Uterus (tissue), 4 donors: Measurements from ENCODE around the gene TDRD3. TPM values are rescaled to one million over a fixed set of nuclear protein-coding genes. Genes with fewer than 3 reads are reported as not detected.

Source experiments
- DNase-seq, 2 donors: peaks; one replicate each; pipeline ENCODE4 v3.0.0-alpha.2; 2019 to 2020
- H3K27ac ChIP-seq, 2 donors: fragments of 200-600 bp; sonication (generic); 1 replicate in 1 of 2; 2 replicates in 1 of 2; pipeline ENCODE4 v1.5.1; 2016 to 2018
- H3K27me3 ChIP-seq, 2 donors: fragments of 200-600 bp; sonication (generic); one replicate each; pipeline ENCODE4 v1.5.1; 2018 to 2019; ENCODE audit warnings: control low read depth in 1 of 2
- H3K36me3 ChIP-seq, 2 donors: fragments of 200-600 bp; sonication (generic); one replicate each; pipeline ENCODE4 v1.5.1; 2019; ENCODE audit warnings: control low read depth in 1 of 2
- H3K4me1 ChIP-seq, 2 donors: fragments of 200-600 bp; sonication (generic); one replicate each; pipeline ENCODE4 v1.5.1; 2018 to 2019; ENCODE audit warnings: control low read depth in 1 of 2
- H3K4me3 ChIP-seq, 2 donors: fragments of 200-600 bp; sonication (generic); 1 replicate in 1 of 2; 2 replicates in 1 of 2; pipeline ENCODE4 v1.5.1; 2018 to 2019; ENCODE audit warnings: mild to moderate bottlenecking in 1 of 2
- H3K9me3 ChIP-seq, 2 donors: fragments of 200-600 bp; sonication (generic); one replicate each; pipeline ENCODE4 v1.5.1; 2019; ENCODE audit warnings: control low read depth in 1 of 2
- CTCF ChIP-seq, 4 experiments: fragments of 200-600 bp in 2 of 4; fragments of 450-650 bp in 2 of 4; sonication (generic) in 2 of 4; IDR thresholded peaks; one replicate each; pipeline ENCODE4 v1.5.1; 2016 to 2019; ENCODE audit warnings: antibody characterized with exemption in 4 of 4, mild to moderate bottlenecking in 2 of 4, moderate library complexity in 1 of 4
- POLR2A ChIP-seq, 2 donors: fragments of 450-650 bp; IDR thresholded peaks; one replicate each; pipeline ENCODE4 v1.6.1; 2016; ENCODE audit warnings: antibody characterized with exemption in 2 of 2, mild to moderate bottlenecking in 1 of 2, moderate library complexity in 1 of 2
- intact Hi-C: fragments of 100-400 bp; cut with DNase I; formaldehyde crosslinking; loops from one replicate; pipeline ENCODE4 v1.15.1; 2023; ENCODE audit warnings: low total_unique reads
- total RNA-seq, 4 donors: library from RNA; depleted of rRNA in 3 of 4; stranded (reverse); fragments of >200 nt in 3 of 4; gene quantifications; one replicate each; pipeline versions ENCODE4 v1.1.0 to v1.2.4, GENCODE V29; 2014 to 2023
- donor health status: DM: yes; HTN: yes; CAD: no.

TDRD3 gene
- total RNA-seq, 4 donors from 2014 or later: 18.2 to 76.8 (median 48.4) TPM

- Histone ChIP-seq H3K27me3 (no peaks in the 10 kb centered on the region), H3K9me3 (no peaks in the 10 kb centered on the region), H3K27ac (no peak overlapping the region), H3K4me3 (no peak overlapping the region), H3K4me1 (no peaks in the 10 kb centered on the region), H3K36me3 (no peaks in the 10 kb centered on the region)
- no peak for TF ChIP-seq POLR2A (IDR thresholded peaks at IDR 0.05)
- no peak for TF ChIP-seq CTCF (IDR thresholded peaks at IDR 0.05)
- no peak for DNase-seq
- intact Hi-C loops: no loop called here
Measured at GRCh38 chr13:60613080-60613479, 216.1 kb downstream of the TDRD3 start.

GRCh38 chr13:60617991-60618733, 221.1 kb downstream of the TDRD3 start:
- Histone ChIP-seq H3K27ac (no peak overlapping the region), H3K9me3 (no peaks in the 10 kb centered on the region), H3K36me3 (no peaks in the 10 kb centered on the region), H3K4me3 (no peak overlapping the region), H3K4me1 (no peaks in the 10 kb centered on the region), H3K27me3 (no peaks in the 10 kb centered on the region)
- TF ChIP-seq CTCF (IDR thresholded peaks at IDR 0.05) (peak in 1 of 4 experiments; percentile 10), POLR2A (IDR thresholded peaks at IDR 0.05) (no peak)
- DNase-seq: no peak
- intact Hi-C loops: no loop called here

GRCh38 chr13:60619461-60619860, 222.4 kb downstream of the TDRD3 start:
- H3K4me3 ChIP-seq: no peak overlapping the region
- H3K36me3 ChIP-seq: no peaks in the 10 kb centered on the region
- H3K27ac ChIP-seq: no peak overlapping the region
- intact Hi-C loops: no loop called here
- no peak for DNase-seq
- TF ChIP-seq POLR2A (IDR thresholded peaks at IDR 0.05) (no peak), CTCF (IDR thresholded peaks at IDR 0.05) (no peak)
- H3K27me3 ChIP-seq: no peaks in the 10 kb centered on the region
- no peaks in the 10 kb centered on the region for H3K4me1 ChIP-seq
- H3K9me3 ChIP-seq: no peaks in the 10 kb centered on the region

- no peak for DNase-seq
- no peaks in the 10 kb centered on the region for H3K9me3 ChIP-seq
- H3K27me3 ChIP-seq: no peaks in the 10 kb centered on the region
- no peak overlapping the region for H3K4me3 ChIP-seq
- intact Hi-C loops: no loop called here
- no peaks in the 10 kb centered on the region for H3K4me1 ChIP-seq
- no peaks in the 10 kb centered on the region for H3K36me3 ChIP-seq
- H3K27ac ChIP-seq: no peak overlapping the region
- TF ChIP-seq CTCF (IDR thresholded peaks at IDR 0.05) (no peak), POLR2A (IDR thresholded peaks at IDR 0.05) (no peak)
Measured at GRCh38 chr13:60620611-60621395, 223.8 kb downstream of the TDRD3 start.

GRCh38 chr13:60623151-60623550, 226.1 kb downstream of the TDRD3 start:
- no peaks in the 10 kb centered on the region for H3K4me1 ChIP-seq
- intact Hi-C loops: no loop called here
- H3K4me3 ChIP-seq: no peak overlapping the region
- no peak for TF ChIP-seq CTCF (IDR thresholded peaks at IDR 0.05)
- H3K9me3 ChIP-seq: no peaks in the 10 kb centered on the region
- DNase-seq: no peak
- no peaks in the 10 kb centered on the region for H3K36me3 ChIP-seq
- H3K27me3 ChIP-seq: no peaks in the 10 kb centered on the region
- no peak overlapping the region for H3K27ac ChIP-seq
